Stimulated activated CD4-positive, alpha-beta T cell treated with anti-CD3 and anti-CD28 coated beads, TNF-alpha, amount 100 ng/mL, for 24 hours (primary cell): ENCODE measurements around the gene RBM5.

Source experiments
- DNase-seq, 3 experiments: peaks; one replicate each; pipeline ENCODE4 v3.0.0-alpha.2; 2020; ENCODE audit warnings: low read depth in 3 of 3

Gene RBM5

DNA sequence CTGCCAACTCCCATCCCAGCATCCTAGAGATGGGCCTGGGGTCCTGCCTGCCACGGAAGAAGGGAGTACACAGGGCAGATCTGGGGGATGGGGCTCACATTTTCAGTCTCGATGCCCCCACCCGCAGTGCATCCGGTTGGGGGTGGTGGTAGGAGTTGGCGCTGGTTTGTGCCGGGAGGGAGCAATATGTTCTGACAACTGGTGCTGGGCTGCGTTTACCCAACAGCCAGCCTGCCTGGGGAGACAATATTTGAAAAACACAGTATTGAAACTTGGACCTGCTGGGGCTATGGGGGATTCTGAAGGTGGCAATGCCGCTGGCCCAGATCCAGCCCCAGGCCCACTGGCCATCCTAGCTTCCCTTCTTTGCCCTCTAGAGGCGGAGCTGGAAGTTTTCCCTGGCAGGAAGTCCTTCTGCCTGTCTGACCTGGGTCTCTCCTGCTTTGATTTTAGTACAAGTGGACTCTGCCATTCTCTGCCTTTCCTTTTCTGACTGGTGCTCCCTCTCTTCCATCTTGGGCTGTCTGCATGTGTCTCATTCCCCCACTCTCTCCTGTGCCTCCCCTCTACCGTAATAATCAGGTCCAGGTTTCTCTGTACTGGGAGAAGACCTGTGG, 69.9 kb downstream of the RBM5 start:
- no peak for DNase-seq

DNA sequence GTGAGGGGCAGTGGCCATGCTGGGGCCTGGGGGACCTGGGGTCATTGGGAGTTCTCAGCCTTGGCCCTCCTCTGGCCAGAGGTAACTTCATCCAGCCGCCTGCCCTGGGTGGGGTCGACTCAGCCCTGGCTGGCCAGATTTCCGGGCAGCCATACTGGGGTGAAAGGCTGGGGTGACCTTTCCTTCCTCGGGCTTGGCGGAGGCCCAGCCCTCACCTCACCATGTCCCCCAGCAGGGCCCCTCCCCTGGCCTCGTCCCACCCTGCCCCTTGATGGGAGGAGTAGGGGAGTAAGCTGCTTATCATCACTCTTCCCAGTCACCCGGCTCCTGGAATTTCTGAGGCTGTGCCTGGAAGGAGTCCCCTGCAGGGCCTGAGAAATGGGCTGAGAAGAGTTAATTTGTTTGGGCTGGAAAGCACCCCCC, 71.9 kb downstream of the RBM5 start:
- DNase-seq, result no peak

DNA sequence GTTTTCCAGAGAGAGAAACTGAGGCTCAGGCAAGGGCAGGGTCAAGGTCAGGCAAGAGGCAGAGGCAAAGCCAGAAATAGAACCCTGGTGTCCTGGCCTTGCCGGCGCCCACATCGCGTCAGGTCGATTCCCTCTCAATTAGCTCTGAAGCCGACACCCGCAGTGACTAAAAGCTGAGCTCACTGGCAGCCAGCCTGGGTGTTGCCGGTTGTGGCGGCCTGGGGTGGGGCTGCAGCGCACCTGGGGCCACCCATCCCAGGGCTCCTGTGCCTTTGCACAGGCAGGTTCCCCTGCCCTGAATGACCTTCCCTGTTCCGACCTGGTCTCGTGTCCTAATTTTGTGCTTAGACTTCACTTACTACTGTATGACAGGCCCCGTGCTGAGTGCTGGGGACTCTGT, 72.6 kb downstream of the RBM5 start:
- no peak for DNase-seq

DNA sequence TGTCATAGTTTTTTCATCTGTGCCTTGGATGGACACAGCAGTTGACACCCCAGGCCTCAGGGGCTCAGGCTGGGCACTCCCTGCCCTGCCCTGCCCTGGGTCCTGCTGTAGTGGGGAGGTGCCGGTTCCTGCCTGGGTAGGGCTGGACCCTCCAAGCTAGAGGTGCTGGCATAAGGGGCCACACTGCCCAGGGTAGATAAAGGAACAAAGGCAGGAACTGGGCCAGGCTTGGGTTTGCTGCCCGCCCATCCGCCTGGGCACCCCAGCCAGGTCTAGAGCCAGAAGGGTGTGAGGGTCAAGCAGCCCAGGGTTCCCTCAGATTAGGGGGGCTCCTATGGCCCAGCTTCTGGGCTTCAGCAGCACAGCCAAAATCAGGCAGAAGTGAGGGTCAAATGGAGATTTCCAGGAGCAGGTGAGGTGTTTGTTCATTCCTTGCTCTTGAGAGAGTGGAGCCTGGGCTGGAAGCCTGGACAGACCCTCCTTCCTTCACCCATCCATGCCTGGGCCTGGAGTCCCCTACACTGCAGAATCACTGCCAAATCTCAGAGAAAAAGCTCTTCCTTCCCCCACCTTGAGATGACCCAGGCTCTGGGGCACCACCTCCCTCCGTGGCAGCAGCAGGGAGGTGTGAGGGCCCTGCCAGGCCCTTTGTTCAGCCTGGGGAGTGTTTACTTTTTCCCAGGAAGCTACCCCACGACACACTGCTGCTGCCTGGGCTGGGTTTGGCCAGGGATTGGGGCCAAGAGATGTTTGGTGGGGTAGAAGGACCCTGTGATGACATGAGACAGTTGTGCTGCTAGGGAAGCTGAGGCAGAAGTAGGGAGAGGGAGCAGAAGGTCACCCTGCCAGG, 73.5 kb downstream of the RBM5 start:
- DNase-seq, result no peak

DNA sequence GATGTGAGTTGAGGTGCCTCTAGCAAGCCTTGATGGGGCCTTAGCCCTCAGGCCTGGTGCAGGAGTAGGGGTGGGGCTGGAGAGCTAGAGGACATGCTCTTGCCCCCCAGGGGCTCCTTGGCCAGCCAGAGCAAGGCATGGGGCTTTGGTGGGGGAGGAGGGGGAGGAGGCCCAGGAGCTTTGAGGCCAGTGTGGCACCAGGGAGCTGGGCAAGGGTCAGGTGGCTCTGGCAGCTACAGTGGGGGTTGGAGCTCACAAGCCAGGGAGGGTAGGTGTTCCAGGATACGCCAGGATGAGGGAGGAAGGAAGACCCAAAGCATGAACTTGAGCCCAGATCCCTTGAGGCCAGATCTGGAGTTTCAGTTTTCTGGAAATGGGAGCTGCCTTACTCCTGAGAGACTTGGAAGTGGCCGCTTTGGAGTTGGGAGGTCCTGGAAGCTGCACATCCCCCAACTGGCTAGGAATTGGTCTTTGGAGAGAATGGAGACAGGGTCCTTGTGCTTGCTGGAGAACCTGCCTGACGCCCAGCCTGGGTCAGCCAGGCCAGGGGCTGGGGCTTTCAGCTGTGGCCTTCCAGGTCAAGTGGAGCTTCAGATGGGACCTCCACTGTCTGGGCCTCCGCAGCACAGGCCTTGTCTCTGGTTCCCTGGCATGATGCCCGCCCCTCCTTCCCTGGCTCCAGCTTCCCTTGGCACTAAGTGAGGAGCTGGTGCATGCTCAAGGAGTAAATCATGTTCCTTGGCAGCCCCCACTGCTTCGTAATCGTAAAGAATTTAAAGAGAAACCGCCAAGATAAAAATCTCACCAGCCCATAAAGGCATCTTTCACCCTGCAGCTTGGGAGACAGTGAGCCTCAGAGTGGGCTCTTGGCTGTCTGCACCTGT, 75.1 kb downstream of the RBM5 start:
- DNase-seq, result no peak

DNA sequence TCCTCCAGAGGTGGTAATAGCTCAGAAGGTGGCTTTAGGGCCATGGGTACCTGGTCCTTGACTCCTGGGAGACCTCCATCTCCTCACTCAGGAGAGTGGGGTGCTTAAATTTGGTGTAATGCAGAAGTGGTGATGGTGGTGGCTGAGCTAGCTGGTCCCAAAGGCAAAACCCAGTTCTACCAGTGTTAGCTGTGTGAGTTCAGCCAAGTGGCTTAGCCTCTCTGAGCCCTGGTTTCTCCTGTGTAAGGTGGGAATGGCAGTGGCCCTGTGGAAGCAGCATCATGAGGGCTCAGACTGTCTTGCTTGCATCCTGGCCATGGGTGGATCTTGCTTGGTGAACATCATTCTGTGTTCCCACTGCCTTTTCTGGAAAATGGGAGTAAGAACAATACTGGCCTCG, 75.8 kb downstream of the RBM5 start:
- DNase-seq, result no peak

DNA sequence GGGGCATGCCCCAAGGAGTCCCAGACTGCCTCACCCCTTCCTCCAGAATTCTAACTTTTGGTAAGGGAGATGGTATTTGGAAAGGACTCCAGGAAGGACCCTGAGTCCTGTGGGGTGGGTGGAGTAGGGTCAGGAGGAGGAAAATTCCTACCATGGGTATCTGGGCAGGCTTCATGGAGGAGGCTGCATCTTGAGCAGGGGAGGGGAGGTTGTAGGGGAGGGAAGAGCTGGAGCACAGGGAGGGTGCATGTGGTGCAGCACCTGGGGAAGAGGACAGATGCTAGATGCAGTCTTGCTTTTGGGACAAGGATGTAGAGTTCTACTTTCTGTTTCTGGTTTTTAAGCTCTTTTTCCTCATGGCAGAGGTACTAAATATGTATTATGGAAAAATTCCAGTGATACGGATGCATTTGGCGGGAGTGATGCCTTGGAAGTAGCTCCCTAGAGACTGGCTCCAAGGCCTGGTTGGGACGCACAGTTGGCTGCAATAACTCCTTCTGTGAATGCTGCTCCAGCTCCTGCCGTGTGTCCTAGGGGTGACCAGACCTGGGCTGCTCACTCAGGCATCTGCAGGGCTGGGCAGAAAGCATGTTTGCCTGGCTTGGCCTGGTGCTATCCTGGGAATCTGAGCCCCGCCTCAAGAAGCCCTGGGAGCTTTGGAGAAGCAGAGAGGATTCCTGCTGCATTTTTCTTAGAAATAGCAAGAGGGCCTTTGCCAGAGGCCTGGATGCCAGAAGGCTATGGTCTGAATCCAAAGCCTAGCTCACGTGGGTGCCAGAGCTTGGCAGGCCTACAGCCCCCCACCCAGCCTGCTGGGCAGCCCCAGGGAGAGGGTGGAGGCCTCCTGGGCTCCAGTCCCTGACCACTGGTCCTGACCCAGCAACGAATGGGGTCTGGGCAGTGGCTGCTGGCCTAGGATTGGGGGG, 76.5 kb downstream of the RBM5 start:
- DNase-seq, result no peak

DNA sequence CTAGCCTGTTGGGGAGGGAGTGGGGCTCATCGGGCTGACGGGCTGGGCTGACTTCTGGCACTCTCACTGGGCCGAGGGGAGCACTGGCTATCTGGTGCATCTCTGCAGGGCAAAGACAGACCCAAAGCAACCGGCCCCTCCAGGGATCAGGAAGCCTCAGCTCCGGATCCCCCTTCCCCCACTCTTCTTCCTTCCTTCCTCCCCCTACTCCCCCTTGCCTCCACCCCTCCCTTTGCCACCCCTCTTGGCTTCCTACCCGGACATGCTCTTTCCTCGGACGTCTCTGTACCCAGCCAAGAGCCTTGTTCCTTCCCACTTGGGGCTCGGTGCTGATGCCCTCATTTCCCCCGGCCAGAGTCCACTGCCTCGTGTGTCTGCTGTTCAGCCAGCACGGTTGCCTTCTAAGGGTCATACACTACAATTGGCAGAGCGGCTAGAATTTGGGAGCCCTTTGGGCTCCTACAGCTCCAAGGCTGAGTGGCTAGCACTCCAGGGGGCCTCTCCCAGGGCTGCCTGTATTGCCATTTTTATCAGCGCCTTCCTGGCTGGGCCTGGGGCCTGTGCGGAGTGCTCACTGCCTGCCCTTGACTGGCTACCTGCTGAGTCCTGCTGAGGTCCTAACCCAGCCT, 77.3 kb downstream of the RBM5 start:
- no peak for DNase-seq

DNA sequence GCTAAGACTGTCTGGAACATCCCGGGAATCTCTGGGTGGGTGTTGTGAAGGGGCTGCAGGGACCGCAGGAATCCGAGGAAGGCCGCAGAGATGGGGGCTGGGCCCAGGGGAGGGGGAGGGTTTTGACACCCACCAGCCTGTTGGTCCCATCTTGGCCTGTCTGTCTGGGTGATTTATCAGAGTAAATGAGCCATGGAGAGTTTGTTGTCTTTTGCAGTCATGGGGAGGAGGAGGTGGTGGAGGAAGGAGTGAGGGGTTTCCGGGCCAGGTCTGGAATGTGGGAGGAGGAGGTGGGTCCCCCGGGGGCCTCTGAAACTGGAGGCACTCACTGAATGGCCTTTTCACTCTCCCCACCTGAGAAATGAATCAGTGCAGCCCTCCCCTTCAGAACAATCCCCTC, 77.9 kb downstream of the RBM5 start:
- DNase-seq, result no peak

DNA sequence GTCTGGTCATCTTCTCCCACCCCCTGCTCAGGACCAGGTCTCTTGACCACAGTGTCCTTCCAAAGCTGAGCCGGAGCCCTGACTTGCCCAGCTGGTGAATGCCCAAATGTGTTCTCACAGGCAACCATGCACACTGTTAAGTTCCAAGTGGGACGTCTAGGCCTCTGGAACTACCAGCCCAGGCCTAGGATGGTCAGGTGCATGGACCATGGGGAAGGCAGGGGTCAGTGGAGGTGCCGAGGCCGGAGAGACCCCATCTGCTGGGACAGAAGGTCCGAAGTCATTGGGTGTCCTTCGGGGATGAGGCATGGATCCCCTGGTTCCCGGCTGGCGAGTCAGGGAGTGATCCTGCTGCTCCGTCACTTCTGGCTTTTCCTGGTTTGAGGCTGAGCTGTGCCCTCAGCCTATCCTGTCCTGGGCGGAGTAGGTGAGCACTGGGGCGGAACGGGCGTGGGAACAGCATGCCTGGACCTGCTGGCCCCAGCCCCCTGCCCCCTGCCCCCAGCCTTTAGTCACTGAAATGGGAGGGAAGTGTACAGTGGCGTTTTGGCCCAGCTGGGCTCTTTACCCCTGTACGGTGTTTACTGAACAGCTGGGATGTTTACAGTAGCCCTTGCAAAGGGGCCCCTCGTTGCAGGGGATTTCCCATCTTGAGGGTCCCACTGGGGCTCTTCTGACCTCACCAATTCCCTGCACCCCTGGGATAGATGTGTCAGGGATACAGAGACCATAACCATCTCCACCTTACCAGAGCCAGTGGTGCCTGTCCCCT, 78.5 kb downstream of the RBM5 start:
- no peak for DNase-seq

DNA sequence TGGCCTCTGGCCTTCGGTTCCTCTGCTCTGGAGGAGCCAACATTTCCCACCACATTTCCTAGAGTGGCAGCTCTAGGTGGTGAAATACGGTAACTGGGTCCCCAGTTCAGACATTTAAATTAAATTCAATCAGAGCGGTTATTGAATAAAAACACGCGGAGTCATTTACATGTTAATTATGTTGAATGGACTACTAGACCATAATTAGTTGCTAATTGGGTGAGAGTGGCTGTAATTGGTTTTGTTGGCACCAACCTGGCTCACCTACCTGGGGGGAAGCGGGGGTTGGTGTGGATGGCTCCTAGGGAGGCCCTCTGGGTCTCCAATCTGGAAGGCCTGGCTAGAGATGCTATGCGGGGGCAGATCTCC, 79.1 kb downstream of the RBM5 start:
- no peak for DNase-seq

DNA sequence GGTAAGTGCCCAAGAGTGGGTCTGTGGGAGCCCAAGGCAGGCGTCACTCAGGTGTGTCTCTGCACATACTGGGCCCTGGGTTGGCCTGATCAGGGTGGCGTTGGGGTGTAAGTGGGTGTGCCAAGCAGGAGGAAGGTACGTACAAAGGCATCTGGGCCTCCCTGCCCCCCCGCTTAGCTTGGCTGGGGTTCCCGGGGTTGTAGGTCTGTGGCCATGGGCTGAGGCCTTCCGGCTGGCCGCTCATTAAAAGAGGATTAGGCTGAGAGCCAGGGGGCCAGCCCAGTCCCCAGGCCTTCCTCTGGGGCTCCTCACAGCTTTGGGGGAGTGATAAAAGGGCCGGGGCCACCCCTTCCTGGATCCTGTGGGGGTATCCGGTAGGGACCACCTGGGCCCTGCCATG, 79.7 kb downstream of the RBM5 start:
- DNase-seq, result no peak
